GM19452 (cell line): ENCODE measurements around the gene SLC4A1AP.

Experiments used
- ATAC-seq: cut with Tn5 transposase; IDR thresholded peaks from one replicate; pipeline ENCODE4 v1.9.1; 2021; ENCODE audit not compliant: unreplicated experiment

SLC4A1AP gene

GRCh38 chr2:27738349-27739057, 74.8 kb downstream of the SLC4A1AP start:
- ATAC-seq: no peak

GRCh38 chr2:27739058-27739373, 75.3 kb downstream of the SLC4A1AP start:
- ATAC-seq: no peak

- ATAC-seq: no peak
Measured at GRCh38 chr2:27741673-27742072, 78.0 kb downstream of the SLC4A1AP start.

- ATAC-seq: no peak
Measured at GRCh38 chr2:27742571-27742970, 78.9 kb downstream of the SLC4A1AP start.
